Forelimb muscle (tissue), 1 donor: Measurements from ENCODE around the gene FAM210A. TPM values are rescaled to one million over a fixed set of nuclear protein-coding genes. Genes with fewer than 3 reads are reported as not detected.
"Not testable (repeated sequence)": the region's sequence is repeated elsewhere in the genome, so short reads cannot be mapped to it uniquely, and the experiment has no call there.

Experiments
- DNase-seq: peaks from one replicate; pipeline ENCODE4 v3.0.0-alpha.2; 2013; ENCODE audit warnings: low read depth
- polyA plus RNA-seq: library from polyadenylated mRNA; unstranded; fragments of 120-200 nt; gene quantifications from one replicate; pipeline ENCODE4 v1.2.1, GENCODE V29; 2013; ENCODE audit not compliant: insufficient read length

Gene FAM210A
- polyA plus RNA-seq, 1 donor: 22.4 TPM

DNA sequence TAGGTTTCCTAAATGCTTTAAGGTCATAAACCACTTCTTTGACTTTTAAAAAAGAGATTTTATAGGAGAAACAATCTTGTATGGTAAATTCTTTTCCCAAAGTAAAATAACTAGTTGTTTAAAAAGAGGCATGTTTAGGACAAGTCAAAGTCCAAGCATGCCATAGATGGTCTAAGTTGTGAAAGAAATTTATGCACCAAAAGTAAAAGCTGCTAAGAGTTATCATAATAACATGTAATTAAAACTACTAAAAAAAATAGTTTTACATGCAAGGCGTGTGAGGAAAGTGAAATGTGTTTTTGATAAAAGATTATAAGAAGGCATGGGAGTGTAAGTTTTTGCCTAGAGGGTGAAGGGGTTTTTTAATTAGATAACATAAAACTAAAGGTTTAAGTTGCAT is 22.5 kb downstream of the FAM210A start:
- DNase-seq: no peak

- DNase-seq: no peak
Observed at GRCh38 chr18:13700153-13700552, 26.2 kb downstream of the FAM210A start.

DNA sequence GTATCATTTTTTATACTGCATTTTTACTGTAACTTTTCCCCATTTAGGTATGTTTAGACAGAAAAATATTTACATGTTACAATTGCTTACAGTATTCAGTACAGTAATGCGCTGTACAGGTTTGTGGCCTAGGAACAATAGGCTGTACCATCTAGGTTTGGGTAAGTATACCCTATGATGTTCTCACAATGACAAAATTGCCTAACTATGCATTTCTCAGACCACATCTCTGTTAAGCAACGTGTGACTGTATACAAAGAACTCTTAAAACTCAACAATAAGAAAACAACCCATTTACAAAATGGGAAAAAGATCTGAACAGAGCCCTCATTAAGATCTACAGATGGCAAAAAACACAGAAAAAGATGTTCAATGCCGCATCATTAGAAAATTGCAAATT is 29.4 kb downstream of the FAM210A start:
- no peak for DNase-seq

- not testable (repeated sequence) for DNase-seq
Observed at GRCh38 chr18:13695337-13695736, 31.0 kb downstream of the FAM210A start.

DNA sequence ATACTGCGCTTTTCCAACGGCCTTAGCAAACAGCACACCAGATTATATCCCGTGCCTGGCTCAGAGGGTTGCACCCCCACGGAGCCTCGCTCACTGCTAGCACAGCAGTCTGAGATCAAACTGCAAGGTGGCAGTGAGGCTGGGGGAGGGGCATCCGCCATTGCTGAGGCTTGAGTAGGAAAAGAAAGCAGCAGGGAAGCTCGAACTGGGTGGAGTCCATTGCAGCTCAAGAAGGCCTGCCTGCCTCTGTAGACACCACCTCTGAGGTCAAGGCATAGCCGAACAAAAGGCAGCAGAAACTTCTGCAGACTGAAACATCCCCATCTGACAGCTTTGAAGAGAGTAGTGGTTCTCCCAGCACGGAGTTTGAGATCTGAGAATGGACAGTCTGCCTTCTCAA is 36.3 kb downstream of the FAM210A start:
- not testable (repeated sequence) for DNase-seq

DNA sequence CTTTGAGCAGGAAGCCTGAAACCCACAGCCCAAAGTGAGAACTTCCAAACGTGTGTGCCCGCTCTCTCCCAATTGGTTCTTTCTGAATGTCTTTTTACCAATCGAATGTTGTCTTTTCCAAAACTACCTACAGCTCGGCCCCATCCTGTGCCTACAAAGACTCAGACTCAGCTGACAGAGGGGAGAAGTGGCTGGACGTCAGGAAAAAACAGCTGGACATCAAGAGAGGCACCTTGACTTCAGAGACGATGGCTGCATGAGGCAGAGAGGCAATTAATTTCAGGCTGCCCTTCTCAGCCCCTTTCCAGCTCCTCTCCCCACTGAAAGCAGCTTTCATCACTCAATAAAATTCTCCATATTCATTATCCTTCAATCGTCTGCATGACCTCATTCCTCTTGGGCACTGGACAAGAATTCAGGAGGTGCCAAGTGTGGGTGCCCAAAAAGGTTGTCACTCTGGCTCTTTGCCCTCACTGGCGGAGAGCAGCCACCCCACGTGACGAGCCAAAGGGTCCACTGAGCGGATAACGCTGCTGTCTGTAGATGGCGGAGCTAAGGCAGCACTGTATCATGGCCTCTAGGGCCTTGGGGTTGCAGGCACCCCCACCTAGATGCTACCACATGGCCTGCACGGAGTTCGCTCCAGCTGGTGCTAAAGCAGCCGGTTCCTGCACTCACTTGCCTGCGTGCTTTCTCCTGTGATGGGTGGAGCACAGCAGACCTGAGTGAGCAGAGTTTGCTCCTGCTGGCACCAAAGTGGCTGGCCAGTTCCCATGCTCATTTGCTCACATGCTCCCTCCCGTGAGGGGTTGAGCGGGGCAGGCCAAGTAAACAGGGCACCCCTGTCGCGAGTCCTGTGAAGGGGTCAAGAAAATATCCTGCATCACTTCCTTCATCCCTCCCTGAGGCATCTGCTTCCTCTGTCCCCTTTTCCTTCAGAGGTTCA is 37.9 kb downstream of the FAM210A start:
- DNase-seq: no peak

- no peak for DNase-seq
Observed at GRCh38 chr18:13684546-13684945, 41.8 kb downstream of the FAM210A start.

DNA sequence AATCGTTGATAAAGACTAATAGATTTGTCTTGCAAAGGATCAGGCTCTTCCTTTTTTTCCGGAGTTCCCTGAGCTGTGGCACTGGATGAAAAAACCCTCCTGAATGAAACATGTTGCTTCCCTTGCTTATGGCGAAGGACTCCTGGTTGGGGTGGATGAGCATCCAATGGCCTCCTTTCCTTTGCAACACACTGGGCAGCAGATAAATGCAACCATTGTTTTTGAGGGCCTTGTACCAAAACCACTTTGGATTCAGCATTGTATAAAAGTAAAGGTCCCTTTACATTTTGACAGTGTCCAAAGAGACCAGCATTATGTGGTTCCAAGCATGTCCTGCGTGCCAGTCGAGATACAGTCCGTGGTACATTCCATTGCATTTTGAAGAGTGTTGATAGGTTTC is 44.7 kb downstream of the FAM210A start:
- DNase-seq: no peak

- DNase-seq: no peak
Observed at GRCh38 chr18:13680612-13681011, 45.7 kb downstream of the FAM210A start.

- not testable (repeated sequence) for DNase-seq
Observed at GRCh38 chr18:13677350-13677749, 49.0 kb downstream of the FAM210A start.

DNA sequence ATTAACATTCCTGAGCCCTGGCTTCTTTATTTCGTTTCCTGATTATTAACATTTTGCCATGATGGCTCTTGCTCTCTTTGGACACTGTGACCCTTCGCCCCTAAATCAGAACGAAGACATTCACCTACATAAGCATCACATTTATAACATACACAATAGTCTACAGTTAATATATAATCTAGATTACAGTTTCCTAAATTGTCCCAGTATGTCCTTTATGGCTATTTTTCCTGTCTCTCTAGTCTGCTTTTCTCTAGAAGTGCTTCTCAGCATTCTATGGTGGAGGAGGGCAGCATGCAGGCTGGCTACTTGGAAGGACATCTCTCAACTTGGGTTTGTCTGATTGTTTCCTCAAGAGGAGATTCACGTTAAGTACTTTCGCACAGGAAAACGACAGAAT is 49.9 kb downstream of the FAM210A start:
- DNase-seq: no peak

DNA sequence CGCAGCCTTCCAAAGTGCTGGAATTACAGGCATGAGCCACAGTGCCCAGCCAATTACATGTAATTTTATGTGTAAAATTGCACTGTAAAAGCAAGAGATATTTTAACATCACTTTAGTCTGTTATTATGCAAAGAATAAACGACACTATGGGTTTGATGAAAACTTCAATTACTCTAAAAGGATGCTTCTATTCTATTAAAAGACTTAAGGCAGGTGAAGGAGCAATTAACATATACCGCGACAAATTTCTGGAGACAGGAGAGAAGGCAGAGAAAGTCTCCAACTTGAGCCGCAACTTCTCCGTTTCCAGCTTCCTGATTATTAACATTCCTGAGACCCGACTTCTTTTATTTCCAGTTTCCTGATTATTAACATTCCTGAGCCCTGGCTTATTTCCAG is 53.7 kb downstream of the FAM210A start:
- no peak for DNase-seq

DNA sequence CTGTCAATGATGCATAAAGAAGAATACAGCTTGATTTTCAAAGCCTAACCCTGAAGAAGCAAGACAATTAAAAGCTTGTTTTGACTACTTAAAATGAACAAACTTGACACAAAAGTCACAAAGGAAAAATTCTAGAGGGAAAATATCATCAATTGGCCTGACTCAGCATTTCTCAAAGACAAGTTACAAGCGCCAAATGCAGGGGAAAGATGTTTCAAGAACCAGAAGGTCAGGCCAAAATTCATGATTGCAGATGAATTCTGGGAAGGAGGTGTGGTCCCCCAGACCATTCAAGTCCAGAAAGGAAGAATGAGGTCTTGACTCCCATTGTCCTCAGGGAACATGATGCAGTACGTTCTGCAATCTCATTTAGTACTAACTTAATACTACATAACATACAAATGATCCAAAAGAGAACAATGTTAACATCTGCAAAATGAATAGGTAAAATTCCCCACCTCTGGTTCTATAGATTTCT is 64.5 kb downstream of the FAM210A start:
- no peak for DNase-seq

DNA sequence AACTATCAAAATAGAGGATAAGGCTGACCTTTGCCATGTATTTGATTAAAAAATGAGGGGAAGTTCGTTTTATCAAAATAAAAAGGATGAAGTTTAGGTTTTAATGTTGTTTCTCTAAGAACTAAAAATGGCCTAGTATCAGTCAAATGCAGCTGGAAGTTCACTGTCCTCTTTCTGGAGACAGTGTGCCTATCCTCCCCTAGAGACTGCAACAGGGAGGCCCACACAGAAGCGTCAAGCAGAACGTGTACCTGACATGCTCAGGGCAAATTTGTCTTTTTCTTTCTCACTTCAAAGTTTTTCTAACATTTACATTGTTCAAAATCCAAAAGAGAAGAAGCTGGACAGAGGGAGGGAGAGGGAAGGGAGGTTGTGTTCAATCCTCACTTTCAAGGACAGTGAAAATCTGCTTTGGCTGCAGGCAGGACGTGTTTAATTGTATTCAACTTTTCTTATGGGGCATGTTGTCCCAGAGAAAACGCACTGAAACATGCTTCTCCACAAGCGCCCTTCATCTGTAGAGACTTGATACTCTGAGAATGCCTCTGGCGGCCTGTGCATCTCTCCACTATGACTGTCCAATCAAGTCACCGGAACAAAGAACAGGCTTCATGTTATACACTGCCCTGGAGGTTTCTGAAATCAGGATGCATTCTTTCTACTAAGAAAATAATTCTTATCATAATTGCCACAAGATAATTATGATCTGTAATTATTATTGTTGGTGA is 65.1 kb downstream of the FAM210A start:
- DNase-seq: no peak

DNA sequence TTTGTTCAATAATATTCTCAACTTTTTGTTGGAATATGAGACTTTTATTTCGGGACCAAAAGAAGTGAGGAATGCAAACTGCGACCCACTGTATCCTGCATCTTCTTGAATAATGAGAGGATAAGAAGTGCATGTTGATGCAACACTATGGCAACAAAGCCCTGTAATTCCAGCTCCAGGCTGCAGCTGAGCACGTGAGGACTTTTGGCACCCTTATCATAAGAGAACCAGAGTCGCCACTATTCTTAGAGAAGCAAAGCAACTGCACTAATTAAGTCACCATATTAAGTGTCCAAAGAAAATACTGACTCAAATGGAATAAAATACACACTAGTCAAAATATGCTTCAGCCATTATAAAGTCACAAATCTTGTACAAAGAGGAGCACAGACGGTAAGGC is 65.8 kb downstream of the FAM210A start:
- DNase-seq: no peak

GRCh38 chr18:13658436-13659204 is 67.7 kb downstream of the FAM210A start:
- DNase-seq: no peak

DNA sequence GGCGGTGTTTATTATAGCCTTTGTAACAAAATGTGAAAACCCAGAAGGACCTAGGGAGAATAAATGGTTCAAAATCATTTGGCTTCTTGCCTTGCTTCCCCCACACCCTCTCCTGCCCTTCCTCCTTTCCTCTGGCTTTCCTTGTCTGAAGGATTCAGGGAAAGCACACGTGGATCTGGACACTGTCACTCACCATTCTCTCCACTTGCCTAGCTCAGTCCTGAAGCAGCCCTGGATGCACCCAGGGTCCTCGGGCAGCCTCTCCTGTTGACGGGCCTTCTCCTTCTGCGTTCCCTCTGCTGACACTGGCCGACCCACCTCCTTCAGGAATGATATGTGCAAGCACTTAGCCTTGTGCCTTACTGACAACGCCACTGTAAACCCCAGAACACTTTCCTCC is 68.4 kb downstream of the FAM210A start:
- no peak for DNase-seq

DNA sequence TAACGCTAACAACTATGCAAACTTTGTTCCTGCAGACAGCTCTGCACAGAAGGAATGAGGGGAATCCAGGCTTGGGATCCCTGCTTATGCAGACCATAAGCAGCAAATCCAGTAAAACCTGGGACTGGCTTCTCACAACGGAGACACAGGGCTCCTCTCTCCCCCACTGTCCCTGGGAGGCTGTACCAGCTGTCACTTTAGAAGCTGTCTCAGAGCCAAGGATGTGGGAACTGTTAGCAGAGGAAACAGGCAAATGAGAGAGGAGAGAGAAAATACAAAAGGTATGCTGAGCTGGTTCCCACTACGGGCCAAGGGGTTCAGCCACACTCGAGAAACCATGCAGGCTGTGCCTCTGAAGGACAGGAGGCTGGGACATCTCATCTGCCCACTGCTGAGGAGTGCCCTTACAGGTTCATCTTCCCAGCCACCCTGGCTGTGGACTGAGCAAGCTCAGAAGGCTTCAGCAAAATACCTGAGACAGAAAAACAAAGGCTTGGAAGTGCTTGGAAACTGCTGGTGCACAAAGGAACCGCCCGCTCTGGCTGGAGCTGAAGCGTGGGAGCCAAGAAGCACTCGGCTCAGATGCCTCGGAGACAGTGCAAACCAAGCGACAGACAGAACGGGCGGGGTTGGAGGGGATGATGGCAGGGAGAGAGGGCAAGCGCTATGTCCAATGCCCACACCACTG is 72.5 kb downstream of the FAM210A start:
- no peak for DNase-seq

DNA sequence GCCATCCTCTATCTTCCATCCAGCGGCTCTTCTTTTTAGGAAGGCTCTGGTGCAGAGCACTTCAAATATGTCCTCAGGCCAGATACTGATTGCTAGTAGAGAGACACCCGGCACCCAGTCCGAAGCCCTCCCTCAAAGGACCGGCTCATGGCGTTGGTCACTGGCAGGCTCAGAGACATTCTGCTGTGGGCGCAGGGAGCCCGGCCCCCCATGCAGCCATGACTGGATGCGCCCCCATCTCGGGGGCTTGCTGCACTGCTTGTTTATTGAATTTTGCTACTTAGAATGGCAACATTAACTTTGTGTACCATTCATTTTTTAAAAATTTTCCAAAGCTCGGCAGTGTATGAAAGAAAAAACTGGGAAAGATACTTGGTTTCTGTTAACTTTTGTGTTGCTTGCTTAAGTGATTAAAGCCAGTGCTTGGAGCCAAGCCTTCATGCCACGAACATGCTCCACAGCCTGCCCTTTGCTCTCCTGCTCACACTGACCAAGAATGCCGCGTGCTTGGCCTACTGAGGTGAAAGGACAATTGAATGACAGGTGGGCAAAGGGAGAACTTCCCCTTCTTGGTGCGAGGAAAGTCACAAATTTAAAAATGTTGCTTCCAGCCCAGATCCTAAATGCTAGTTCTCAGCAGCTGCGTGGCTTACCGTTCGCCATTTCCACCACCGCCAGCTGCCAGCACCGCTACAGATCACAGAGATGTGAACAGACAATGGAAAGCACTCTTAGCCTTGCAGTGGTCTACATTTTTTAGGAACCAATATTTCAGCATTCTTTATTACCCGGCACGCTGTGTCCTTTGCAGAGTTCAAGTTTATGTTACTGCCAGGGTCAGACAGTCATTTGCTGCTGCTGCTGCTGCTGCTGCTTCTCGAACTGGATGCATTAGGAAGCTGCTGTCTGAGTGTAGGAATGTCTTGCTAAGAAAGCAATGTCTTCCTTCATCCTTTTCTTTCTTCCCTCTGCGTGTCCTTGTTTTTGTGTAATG is 76.7 kb downstream of the FAM210A start:
- no peak for DNase-seq

DNA sequence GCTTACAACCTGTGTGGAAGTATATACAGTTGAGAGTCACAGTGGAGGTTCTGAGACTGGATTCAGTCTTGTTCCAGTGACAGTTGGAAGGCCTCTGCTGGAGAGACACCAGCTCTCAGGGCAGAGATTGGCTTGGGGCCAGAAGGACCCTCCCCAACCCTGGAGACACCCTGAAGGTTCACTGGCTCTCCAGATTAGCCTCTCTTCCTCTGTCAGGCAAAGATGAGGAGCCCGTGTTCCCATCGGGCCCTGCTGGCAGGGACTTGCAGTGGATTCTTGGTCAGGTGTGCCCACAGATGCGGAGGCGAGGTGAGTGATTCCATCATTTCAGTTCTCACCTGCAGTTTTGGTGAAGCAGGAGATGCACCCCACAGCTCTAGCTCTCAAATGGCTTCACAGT is 78.6 kb downstream of the FAM210A start:
- DNase-seq: no peak
